HG03457 (cell line): ENCODE measurements around the gene CIDEB.

Source experiments
- ATAC-seq: cut with Tn5 transposase; IDR thresholded peaks from one replicate; pipeline ENCODE4 v1.9.1; 2021; ENCODE audit warnings: moderate number of reproducible peaks; ENCODE audit not compliant: unreplicated experiment

Gene CIDEB

GRCh38 chr14:24255931-24256711, 51.7 kb downstream of the CIDEB start:
- no peak for ATAC-seq

DNA sequence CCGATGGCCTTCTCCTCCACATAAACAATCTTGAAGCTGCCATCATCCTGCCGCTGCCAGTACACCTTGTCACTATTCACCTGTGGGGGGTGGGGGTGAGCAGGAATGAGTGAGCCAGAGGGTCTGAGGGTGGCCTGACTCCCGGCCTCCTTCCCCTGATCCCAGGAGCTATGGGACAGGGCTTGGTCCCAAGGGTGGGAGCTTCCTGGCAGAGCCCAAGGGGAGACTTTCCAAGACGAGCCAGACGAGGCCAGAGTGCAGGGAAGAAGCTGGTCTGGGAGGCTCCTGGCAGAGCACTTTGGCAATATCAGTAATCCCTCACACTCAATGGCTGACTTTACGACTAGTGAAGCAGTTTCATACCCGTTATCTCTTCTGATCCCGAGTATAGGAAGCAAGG, 52.3 kb downstream of the CIDEB start:
- no peak for ATAC-seq
